Measurements from ENCODE around the gene TTLL8.

DNA sequence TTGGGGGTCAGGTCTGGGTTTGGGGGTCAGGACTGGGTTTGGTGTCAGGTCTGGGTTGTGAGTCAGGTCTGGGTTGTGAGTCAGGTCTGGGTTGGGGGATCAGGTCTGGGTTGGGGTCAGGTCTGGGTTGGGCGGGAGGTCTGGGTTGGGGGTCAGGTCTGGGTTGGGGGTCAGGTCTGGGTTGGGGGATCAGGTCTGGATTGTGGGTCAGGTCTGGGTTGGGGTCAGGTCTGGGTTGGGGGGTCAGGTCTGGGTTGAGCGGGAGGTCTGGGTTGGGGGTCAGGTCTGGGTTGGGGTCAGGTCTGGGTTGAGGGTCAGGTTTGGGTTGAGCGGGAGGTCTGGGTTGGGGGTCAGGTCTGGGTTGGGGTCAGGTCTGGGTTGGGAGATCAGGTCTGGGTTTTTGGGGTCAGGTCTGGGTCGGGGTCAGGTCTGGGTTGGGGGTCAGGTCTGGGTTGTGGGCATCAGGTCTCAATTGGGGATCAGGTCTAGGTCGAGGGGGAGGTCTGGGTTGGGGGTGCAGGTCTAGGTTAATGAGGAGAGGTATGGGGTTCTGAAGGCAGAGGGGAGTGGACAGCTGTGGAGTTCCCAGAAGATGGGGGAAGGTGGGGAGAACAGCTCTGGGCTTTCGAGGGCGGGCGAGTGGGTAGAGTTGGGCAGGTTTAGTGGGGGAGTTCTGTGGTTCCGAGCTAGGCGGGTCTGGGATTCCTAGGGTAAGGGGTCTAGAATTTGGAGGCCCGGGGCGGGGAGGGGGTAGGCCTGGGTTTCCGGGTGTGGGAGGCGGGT, 629 bp downstream of the TTLL8 start:
- TF ChIP-seq, protein P1, sequence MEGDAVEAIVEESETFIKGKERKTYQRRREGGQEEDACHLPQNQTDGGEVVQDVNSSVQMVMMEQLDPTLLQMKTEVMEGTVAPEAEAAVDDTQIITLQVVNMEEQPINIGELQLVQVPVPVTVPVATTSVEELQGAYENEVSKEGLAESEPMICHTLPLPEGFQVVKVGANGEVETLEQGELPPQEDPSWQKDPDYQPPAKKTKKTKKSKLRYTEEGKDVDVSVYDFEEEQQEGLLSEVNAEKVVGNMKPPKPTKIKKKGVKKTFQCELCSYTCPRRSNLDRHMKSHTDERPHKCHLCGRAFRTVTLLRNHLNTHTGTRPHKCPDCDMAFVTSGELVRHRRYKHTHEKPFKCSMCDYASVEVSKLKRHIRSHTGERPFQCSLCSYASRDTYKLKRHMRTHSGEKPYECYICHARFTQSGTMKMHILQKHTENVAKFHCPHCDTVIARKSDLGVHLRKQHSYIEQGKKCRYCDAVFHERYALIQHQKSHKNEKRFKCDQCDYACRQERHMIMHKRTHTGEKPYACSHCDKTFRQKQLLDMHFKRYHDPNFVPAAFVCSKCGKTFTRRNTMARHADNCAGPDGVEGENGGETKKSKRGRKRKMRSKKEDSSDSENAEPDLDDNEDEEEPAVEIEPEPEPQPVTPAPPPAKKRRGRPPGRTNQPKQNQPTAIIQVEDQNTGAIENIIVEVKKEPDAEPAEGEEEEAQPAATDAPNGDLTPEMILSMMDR (conservative IDR thresholded peaks at IDR 0.05; ENCODE audit: low read depth, low read length) = no peak
- TF ChIP-seq EZH2 (IDR thresholded peaks at IDR 0.05; ENCODE audit: low read length, unreplicated experiment) = no peak
- no peak for TF ChIP-seq EZH2phosphoT487 (IDR thresholded peaks at IDR 0.05; ENCODE audit: borderline replicate concordance, low read length)

Data from PC-3 (cell line).